Stimulated activated CD8-positive, alpha-beta memory T cell treated with anti-CD3 and anti-CD28 coated beads, Interleukin-15, amount 100 ng/mL, for 48 hours (primary cell): ENCODE data around the gene PHLPP1.

Source experiments
- DNase-seq, 2 donors: peaks; one replicate each; pipeline ENCODE4 v3.0.0-alpha.2; 2020; ENCODE audit warnings: low read depth in 2 of 2

The PHLPP1 gene

DNA sequence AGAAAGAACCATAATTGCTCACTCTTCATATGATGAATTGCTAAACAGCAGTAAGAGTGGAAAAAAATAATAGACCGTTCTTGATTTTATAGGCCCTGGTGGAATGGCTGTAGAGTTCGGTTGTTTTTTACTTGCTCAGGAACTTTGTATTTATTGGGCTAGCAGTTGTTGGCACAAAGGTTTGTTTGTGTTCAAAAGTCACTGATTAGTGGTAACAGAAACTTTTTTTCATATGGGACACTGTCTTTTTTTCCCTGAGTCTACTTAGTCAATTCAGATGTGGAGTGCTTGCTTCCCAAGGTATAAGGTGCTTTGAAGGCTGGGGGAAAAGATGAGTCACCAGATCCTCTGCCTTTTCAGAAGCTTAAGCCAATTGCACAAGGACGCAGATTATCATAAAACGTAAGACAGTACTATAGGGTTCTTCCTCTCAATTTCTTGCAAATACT lies 25.8 kb downstream of the PHLPP1 start:
- no peak for DNase-seq

DNA sequence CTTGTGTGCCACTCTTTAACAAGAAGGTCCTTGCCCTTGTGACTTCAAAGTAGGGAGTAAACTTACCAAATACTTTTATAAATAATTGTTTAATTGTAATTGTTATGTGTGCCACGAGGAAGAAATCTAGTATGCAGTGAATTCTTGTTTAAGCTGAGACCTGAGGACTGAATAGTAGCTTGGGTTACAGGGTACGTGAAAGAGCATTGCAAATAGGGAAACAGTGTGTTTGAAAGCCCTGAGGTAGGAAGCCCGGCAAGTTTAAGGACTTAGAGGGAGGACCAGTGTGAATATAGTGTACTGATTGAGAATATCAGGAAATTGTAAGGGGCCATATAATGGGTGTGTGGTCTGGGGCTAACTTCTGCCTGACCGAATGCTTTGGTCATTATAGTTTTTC lies 26.2 kb downstream of the PHLPP1 start:
- no peak for DNase-seq

DNA sequence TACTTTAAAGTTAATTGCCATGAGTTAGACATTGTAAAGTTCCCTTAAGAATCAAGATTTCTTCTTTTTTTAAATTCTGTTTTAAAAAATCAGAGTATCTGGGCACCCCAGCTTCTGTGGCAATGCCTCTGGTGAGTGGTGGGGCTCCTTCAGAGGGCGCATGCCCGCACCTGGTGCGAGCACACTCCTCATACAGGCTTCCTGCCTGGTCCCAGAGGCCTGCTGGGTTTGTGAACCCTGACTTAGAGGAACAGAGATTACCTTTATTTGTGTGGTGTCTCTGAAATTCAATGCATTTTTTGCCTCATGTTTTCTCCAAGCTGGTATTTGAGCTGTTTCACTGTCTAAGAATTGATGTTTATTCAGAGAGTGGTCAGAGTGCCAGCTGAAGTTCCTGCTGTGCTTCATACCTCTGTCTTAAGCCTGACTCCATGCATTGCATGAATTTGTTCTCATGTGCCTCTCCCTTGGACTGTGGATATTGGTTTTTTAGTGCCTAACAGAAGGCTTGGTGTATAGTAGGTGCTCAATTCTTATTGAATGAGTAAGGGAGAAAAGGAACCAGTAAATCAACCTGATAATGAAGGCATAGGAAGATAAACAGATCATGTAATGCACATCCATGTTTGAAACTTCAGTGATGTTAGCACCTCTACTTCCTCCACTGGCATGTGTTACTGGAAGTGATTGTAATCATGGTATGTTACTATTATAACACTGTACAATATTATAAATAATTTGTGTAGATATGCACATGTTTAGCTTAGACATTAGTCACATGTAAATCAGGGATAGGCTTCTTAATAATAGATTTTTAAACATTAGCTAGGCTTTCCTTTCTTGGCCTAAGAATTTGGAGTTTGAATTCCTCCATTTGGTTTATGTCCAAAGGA lies 29.0 kb downstream of the PHLPP1 start:
- no peak for DNase-seq

DNA sequence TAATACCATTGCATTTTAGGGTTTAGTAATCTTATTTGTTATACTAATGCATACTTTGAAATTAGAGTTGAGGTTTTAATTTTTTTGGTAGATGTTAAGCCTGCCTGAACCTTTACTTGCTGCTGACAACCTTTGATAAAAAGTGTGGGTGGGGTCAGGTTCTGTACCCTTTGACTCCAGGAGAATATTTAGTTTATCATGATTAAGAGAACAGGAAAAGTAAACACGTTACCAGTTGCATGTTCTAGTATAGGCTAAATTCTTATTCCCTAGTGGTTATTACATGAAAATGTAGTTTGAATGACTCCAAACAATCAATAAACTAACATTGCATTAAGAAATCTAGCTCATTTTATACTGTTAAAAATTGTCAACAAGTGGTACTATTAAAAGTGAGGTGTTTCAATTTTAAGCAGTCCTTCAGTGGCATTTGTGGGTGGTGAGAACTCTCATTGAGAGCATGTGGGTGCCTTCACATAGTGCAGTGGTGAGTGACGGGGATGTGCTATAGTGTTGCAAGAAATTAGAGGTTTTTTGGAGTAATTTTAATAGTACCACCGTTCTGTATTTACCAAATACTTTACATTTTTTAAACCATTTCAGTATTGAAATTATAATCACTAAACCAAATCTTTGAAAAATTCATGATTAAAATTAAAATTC lies 29.9 kb downstream of the PHLPP1 start:
- no peak for DNase-seq

DNA sequence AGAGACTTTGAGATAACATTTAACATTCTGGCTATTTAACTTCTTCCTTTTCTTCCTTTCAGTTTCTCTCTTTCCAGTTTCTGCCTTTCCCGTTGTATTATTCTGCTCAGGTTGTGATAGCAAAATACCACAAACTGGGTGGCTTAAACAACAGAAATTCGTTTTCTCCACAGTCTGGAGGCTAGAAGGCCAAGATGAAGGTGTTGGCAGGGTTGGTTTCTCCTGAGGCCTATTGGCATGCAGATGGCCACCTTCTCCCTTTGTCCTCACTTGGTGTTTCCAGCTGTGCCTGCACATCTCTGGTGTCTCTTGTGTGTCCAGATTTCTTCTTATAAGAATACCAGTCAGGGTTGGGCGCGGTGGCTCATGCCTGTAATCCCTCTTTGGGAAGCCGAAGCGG lies 34.0 kb downstream of the PHLPP1 start:
- no peak for DNase-seq

DNA sequence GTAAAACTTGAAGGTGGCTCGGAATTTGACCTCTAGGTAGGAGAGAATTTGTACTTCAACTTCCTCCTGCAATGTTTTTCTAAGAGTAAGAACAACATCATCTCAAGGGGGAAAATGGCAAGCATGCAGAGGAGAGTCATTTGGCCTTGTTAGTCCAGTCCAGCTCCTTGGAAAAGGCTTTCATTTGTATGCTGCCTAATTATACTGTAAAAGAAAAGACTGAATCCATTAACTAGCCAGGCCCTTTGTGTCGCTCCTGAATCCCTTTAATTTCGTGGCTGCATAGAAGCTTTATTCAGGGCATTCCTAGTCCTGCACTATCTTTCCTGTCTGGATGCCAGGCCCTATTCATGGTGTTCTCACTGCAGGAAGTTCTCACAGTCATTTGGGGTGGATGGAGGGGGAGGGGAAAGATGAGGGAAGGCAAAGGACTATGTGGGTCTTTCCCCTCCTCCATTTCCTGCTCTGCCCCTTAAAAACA lies 36.0 kb downstream of the PHLPP1 start:
- DNase-seq: no peak

DNA sequence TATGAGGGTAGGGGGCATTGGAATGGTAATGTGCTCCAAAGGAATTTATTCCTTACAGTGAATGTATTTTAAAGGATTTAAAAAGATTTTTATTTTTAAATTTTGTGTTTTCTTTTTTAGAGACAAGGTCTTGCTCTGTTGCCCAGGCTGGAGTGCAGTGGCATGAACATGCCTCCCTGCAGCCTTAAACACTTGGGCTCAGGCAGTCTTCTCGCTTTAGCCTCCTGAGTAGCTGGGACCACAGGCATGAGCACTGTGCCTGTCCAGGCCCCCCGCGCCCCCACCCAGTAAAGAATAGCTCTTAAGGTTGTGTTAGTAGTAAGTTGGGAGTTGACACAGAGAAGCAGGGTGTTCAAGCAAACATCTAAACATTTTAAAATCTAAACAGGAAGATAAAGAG lies 36.6 kb downstream of the PHLPP1 start:
- no peak for DNase-seq

DNA sequence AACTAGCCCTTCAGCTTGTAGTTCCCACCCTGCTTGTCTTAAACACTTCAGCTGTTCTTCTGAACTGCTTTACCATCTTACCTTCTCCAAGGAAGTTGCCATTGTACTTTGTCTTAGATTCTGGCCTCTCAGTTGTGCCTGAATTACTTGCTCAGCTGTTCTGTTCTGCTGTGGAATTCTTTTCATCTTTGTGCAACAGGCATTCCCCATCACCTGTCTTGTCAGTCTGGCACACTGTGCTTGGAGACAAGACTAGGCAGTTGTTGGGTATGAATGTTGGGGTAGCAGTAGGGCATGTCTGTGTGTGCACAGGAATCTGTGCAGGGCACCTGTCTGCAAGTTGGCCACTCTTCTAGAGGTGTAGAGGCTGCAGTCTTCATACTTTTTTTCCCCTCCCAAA lies 38.7 kb downstream of the PHLPP1 start:
- DNase-seq: no peak

DNA sequence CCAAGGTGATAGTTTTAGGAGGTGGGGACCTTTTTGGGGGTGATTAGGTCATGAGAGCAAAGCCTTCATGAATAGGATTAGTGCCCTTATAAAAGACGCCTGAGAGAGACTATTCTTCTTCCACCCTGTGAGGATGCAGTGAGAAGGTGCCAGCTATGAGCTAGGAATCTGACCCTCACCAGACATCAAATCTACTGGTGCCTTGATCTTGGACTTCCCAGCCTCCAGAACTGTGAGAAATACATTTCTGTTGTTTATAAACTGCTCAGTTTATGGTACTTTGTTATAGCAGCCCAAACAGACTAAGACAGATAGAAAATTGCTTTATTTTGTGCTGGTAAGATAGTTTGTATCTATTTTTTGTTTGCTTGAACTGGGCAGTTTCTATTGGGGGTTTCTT lies 40.1 kb downstream of the PHLPP1 start:
- no peak for DNase-seq

DNA sequence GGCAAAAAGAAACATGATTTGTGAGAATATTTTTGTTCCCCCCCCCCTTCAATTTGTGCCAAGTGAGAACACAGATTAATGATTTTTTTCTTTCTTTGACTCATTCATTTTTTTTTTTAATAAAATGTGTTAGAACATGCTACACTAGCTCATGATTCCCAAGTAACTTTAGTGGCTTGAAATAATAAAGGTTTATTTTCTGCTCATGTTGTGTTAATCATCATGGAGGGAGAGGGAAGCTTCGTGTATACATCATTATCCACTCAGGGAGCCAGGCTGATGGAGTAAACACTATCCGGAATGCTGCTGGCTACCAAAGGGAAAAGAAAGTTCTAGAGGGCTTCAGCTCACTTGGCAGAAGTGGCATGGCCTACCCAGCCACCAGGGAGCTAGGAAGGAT lies 40.6 kb downstream of the PHLPP1 start:
- no peak for DNase-seq

DNA sequence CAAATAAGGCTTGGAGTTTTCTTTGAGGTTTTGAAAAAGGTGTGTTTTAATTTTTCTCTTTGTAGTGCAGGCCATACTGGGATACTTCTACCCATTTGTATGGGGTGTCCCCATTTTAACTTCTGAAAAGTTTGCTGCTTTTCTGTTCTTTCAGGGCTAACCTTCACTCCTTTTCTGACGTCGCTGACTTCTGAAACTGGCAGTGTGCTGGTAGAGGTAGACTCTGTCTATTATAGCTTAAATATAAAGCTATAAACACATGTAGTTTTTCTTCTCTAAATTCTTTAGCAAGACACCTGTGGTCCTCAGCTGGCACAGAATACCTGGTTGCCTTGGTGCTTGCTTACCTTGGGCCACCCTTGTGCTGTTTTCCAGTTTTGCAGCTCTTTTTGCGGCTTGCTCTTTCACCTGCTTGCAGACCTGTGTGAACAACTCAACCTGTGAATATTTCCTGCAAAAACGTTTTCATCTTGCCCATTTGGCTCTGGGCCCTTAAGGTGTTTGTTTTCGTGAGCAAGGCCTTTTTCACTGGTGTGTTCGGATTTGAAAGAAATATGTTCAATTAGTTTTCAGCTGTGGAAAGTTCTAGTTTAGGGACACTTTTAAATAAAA lies 42.2 kb downstream of the PHLPP1 start:
- no peak for DNase-seq

DNA sequence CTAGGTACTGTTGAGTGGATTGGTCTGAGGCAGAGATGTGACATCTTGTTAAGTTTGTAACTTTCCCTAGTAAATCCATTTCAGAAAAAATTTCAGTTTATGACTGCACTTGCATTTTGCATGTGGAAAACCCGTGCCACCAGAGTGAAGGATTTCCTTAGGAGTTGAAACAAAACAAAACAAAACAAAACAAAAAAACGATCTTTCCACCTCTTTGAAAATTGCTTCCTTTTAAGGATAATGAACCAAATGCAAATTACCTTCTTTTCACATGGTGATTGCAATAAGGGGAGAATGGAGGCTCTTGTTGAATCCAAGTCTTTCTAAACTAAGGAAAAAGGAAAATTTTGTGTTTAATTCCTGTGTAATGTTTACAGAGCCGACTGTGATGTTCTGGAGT lies 43.2 kb downstream of the PHLPP1 start:
- no peak for DNase-seq

DNA sequence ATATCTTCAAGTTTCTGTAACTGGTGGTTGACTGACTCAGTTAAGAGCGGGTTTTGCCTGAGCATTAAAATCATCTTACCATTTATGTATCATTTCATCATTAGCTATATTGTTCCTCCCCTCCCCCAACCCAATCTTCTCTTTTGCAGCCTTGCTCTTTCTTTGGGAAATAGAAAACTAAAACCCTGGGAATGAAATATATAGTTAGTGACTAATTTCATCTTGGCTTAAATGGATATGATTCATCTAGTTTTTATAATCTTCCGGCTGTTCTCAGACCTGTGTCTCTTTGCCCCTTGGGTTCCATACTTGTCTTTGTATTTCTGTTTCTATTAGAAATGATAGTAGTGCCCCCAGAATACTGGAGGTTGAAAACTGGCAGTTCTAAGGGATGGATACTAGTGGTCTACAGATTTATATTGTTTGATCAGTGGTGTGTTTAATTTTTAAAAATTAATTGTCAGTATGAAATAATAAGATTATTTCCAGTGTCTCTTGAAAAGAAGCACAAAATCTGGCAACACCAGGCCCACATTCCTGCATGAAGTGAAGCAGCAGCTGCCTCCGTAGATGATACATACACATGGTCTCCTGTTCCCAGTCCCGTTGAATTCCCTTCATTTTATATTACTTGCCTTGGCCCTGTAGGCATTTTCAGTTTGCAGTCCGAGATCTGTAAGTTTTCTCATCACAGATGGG lies 44.5 kb downstream of the PHLPP1 start:
- DNase-seq: no peak

DNA sequence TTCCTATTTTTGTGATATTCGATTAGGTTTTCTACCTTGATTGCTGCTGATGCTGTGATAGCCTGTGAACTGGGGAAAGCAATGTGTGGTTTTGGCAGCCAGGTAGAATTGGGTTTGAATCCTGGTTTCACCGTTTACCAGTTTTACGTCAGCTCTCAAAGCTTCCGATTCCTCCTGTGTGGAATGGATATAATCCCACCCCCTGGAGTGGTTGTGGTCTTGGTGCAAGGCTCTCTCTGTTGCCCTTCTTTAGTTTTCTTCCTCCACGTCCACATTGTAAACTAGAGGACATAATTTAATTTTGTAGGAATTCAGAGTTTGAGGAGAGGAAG lies 45.0 kb downstream of the PHLPP1 start:
- DNase-seq: no peak

DNA sequence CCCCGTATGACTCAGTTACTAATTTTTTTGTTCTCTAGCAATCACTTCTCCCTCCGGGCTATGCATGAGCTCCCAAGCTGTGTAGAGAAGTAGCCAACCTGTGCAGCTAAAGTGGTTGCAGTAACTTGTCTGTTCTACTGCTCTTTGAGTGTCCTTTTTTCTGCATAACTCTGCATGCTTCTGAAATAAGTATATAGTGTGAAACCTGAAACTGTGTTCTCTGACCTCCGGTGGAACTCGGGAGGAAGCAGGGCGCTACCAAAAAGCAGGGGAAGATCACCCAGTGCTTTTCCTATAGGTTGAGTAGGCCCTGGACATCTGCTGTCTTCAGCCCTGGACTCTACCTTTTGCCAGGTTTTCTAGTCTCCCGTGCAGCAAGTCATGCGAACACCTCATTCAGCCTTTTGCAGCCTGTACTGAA lies 47.8 kb downstream of the PHLPP1 start:
- DNase-seq: no peak

DNA sequence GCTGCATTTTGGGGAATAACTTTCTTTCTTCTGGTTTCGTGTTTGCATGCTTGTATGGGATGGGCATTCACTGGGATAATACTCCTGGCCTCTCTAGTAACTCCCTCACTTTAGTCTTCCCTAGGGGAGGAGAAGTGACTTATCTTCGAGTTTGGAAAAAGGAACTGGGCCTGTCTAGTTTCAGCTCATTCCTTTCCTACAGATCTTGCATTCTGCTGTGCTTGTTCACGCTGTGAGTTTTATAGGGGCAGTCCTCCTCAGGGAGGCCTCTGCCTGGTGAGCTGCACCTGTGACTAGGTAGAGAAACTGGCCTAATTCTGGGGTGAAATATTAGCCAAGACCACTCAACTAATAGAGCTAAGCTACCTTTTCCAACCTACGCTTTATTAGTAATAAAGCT lies 50.9 kb downstream of the PHLPP1 start:
- no peak for DNase-seq

DNA sequence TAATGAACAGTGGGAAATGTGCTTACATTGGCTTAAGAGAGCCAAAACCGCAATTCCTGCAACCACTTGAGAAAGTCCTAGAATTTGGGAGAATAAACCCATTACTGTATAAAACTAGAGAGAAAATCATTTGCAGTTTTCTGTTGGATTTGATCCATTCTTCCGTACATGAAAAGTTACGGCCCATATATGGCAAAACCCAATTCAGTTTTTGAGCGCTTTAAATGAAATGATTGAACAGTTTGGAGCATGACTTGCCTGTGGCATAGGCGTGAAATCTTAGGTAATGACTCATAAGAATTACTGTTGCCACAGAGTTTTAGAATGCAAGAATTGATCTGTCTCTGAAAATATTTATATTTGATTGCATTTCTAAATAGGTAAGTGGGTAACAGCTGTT lies 52.0 kb downstream of the PHLPP1 start:
- no peak for DNase-seq

DNA sequence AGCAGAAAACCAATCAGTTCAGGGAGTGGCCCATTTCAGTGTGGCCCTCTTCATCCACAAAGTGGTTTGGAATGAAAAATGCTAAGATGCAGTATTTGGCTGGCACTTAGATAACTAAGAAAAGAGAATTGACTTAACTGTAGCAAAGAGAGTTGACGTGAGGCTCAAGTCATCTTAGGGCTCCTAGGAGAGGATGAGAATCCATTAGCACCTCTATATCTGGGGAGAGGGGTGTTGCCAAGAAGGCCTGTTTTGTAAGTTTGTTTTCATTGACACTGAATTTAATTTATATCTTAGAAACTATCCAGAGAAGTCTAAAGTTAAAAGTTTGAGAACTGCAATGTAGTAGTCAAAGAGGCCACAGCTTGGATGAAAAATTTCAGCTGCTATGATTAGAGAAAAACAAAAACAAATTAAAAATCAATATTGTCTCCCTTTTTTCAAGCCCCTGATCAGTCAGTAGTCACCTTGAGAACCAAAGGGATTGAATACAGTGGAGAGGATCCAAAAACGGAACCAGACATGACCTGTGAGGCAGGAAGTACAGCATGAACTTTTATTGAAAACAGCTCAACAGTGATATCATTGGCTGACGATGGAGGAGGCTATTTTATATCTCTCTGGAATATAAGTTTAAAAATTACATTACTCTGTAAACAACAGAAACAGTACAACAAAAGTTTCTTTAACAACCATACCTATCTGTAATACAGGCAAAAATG lies 52.7 kb downstream of the PHLPP1 start:
- no peak for DNase-seq

DNA sequence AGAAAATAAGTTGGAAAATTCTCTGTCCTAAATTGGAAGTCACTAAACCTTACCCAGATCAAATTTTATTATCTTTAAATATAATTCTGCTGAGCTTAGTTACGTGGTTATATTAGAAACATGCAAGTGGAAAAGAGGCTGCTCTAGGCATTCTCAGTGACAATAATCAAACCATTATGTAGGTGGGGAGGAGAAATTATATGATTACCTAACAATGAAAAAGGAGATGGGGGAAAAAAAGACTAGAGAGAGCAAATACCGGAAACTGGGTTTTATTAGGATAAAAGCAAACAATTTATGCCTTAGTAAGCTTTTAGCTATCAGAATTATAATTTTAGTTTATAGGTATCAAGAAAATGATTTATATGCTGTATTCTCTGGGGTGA lies 53.2 kb downstream of the PHLPP1 start:
- no peak for DNase-seq

DNA sequence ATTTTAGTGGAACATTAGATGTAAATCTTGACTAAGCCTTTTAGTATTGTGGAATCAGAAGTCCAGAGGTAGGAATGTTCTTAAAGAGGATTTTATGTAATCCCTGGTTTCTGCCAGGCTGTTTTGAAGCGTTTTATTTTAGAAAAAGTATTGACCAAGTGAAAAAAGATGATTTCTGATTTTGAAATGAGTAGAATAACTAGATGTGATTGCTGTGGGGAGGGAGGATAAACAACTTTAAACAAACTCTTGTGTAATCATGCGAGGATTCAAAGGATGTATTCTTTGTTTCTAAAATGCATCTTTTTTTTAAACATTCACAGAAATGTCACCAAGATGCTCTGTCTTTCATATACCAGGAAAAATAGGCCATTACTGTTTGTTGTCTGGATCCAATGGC lies 53.9 kb downstream of the PHLPP1 start:
- DNase-seq: no peak

DNA sequence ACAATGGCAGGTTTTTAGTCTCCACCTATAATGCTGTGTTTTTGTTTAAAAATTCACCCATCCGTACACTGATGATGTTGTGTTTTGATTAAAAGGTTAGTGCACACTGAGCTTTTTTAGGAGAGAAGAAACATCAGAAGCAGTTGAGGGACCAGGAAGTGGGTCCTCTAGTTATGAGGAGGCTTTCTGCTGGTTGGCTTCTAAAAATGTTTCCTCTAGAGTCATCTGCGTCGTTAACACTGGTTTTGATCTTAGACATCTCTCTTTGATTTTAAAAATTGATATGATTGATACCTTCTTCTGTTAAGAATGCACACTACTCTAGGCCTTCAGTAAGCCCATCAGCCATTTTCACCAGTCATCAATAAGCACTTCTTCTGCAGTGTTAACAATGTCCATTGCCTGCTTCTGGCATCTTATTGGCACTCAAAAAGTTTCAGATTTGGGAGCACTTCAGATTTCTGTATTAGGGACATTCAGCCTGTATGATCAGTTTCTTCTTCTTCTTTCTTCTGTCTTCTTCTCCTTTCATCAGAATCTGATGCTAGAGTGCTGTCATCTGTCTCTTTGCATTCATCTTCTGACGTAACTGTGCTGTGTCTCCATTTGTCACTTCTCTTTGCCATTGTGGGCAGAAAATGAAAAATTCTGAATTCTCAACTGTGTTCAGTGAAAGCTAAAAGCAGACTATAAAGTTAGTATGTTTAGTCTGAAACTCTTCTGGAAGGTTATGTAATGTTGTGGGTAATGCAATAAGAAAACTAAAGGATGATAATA lies 56.3 kb downstream of the PHLPP1 start:
- no peak for DNase-seq
